CD14-positive monocyte (primary cell): Measurements from ENCODE around the gene MEX3D. TPM values are rescaled to one million over a fixed set of nuclear protein-coding genes. Genes with fewer than 3 reads are reported as not detected.

Experiments used
- DNase-seq, 3 donors: peaks; one replicate each; pipeline ENCODE4 v3.0.0-alpha.2; 2011 to 2022
- H2AFZ ChIP-seq: 2 replicates; pipeline ENCODE4 v1.6.0; 2012; ENCODE audit warnings: mild to moderate bottlenecking, low read depth, low read length, inconsistent platforms; ENCODE audit not compliant: insufficient read depth, poor library complexity, severe bottlenecking
- H3K27ac ChIP-seq, 2 donors: 1 replicate in 1 of 2; 2 replicates in 1 of 2; pipeline ENCODE4 v1.5.1; 2012 to 2013; ENCODE audit warnings: low read length in 2 of 2, control low read depth in 1 of 2, inconsistent platforms in 1 of 2, low read depth in 1 of 2, mild to moderate bottlenecking in 1 of 2
- H3K27me3 ChIP-seq, 2 donors: one replicate each; pipeline versions ENCODE4 v1.6.0 to v1.6.1; 2011 to 2013; ENCODE audit warnings: low read length in 2 of 2; ENCODE audit not compliant: control insufficient read depth in 2 of 2, insufficient read depth in 2 of 2
- H3K36me3 ChIP-seq, 2 donors: replicated peaks in 1 of 2; 1 replicate in 1 of 2; 2 replicates in 1 of 2; pipeline versions ENCODE4 v1.5.1 to v1.6.1; 2012 to 2013; ENCODE audit warnings: low read length in 2 of 2, control low read depth in 1 of 2, inconsistent platforms in 1 of 2, mild to moderate bottlenecking in 1 of 2; ENCODE audit not compliant: insufficient read depth in 2 of 2, control insufficient read depth in 1 of 2
- H3K4me1 ChIP-seq, 2 donors: 1 replicate in 1 of 2; 2 replicates in 1 of 2; pipeline versions ENCODE4 v1.5.1 to v1.6.1; 2012 to 2013; ENCODE audit warnings: low read length in 2 of 2, control low read depth in 1 of 2, inconsistent platforms in 1 of 2, mild to moderate bottlenecking in 1 of 2, moderate library complexity in 1 of 2; ENCODE audit not compliant: insufficient read depth in 2 of 2, control insufficient read depth in 1 of 2
- H3K4me2 ChIP-seq: replicated peaks from 2 replicates; pipeline ENCODE3; 2012; ENCODE audit warnings: low read length, moderate library complexity, mild to moderate bottlenecking; ENCODE audit not compliant: poor library complexity, severe bottlenecking; ENCODE audit errors: extremely low read depth
- H3K4me3 ChIP-seq, 3 experiments: fragments of 200-600 bp in 1 of 3; sonication (generic) in 1 of 3; replicated peaks in 1 of 3; 1 replicate in 2 of 3; 2 replicates in 1 of 3; pipeline ENCODE4 v1.5.1; 2011 to 2013; ENCODE audit warnings: low read length in 3 of 3, mild to moderate bottlenecking in 3 of 3, control low read depth in 2 of 3, low read depth in 2 of 3, inconsistent platforms in 1 of 3, moderate library complexity in 1 of 3
- H3K79me2 ChIP-seq: 2 replicates; pipeline ENCODE4 v1.6.0; 2012; ENCODE audit warnings: mild to moderate bottlenecking, control low read depth, inconsistent platforms, low read length, moderate library complexity; ENCODE audit not compliant: insufficient read depth
- H3K9ac ChIP-seq: 2 replicates; pipeline ENCODE4 v1.6.0; 2017; ENCODE audit warnings: low read length, mild to moderate bottlenecking; ENCODE audit not compliant: insufficient read depth, poor library complexity, severe bottlenecking
- H3K9me3 ChIP-seq, 2 donors: replicated peaks in 1 of 2; 1 replicate in 1 of 2; 2 replicates in 1 of 2; pipeline versions ENCODE4 v1.5.1 to v1.6.1; 2012 to 2013; ENCODE audit warnings: low read length in 2 of 2, control low read depth in 1 of 2; ENCODE audit not compliant: control insufficient read depth in 1 of 2, insufficient read depth in 1 of 2
- H4K20me1 ChIP-seq: 2 replicates; pipeline ENCODE4 v1.6.0; 2012; ENCODE audit warnings: mild to moderate bottlenecking, low read length, control low read depth, moderate library complexity; ENCODE audit not compliant: insufficient read depth
- H3K27ac Mint-ChIP-seq, 7 donors: one replicate each; pipeline ENCODE4 v1.8.0; 2020; ENCODE audit warnings: mild to moderate bottlenecking in 7 of 7, mixed read lengths in 7 of 7, moderate library complexity in 6 of 7, inconsistent platforms in 2 of 7
- H3K27me3 Mint-ChIP-seq, 3 donors: one replicate each; pipeline ENCODE4 v1.8.0; 2021 to 2022; ENCODE audit warnings: low read depth in 3 of 3, mild to moderate bottlenecking in 3 of 3, mixed read lengths in 3 of 3, moderate library complexity in 3 of 3, inconsistent platforms in 1 of 3
- H3K36me3 Mint-ChIP-seq, 2 donors: one replicate each; pipeline ENCODE4 v1.8.0; 2020; ENCODE audit warnings: mixed read lengths in 2 of 2, inconsistent platforms in 1 of 2, mild to moderate bottlenecking in 1 of 2
- H3K4me1 Mint-ChIP-seq: one replicate; pipeline ENCODE4 v1.8.0; 2020; ENCODE audit warnings: mild to moderate bottlenecking, mixed read lengths
- H3K4me3 Mint-ChIP-seq, 2 donors: one replicate each; pipeline ENCODE4 v1.8.0; 2020; ENCODE audit warnings: mild to moderate bottlenecking in 2 of 2, mixed read lengths in 2 of 2, moderate library complexity in 1 of 2
- H3K9me3 Mint-ChIP-seq, 7 donors: one replicate each; pipeline ENCODE4 v1.8.0; 2020 to 2022; ENCODE audit warnings: mixed read lengths in 7 of 7, mild to moderate bottlenecking in 6 of 7, moderate library complexity in 6 of 7, inconsistent platforms in 2 of 7
- WGBS: methylation state at CpG from one replicate; pipeline ENCODE4 v1.1.5; 2013; ENCODE audit warnings: missing lambda C conversion rate; ENCODE audit not compliant: insufficient coverage; 5-methylcytosine and 5-hydroxymethylcytosine counted together
- intact Hi-C, 2 donors: fragments of 100-400 bp; cut with micrococcal nuclease; formaldehyde crosslinking; loops; one replicate each; pipeline versions ENCODE4 v1.15.0 to v1.15.1; 2023
- polyA plus RNA-seq, 3 donors: library from polyadenylated mRNA; depleted of rRNA in 1 of 3; unstranded in 2 of 3; stranded (reverse) in 1 of 3; fragments of 300-500 nt in 2 of 3; fragments of >200 nt in 1 of 3; fragmentation: Illumina TruSeq in 2 of 3; gene quantifications; 1 replicate in 2 of 3; 2 replicates in 1 of 3; pipeline ENCODE4 v1.2.3, GENCODE V29; 2012 to 2021
- TF ChIP-seq, protein P1 (sequence below): fragments of 200-600 bp; IDR thresholded peaks from one replicate; pipeline ENCODE4 v1.8.0; 2022; ENCODE audit warnings: antibody characterized with exemption, mild to moderate bottlenecking

The MEX3D gene
- polyA plus RNA-seq, 3 donors: 0.08 to 1.0 (median 0.10) TPM

DNA sequence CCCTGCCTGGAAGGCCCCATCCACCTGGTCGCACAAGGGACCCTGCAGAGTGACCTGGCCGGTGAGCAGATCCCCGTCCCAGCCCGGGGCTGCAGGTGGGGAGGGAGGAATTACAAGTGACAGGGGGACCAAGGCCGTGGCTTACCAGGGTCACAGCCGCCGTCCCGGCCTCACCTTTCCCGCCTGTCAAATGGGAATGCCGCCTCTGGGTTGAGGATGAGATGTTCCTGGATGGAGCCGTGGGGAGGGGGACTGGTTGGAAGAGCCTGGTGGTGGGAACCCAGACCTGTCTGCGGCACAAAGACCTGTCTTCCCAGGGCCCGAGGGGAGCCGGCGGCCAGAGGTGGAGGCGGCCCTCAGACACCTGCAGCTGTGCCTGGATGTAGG, 38.7 kb downstream of the MEX3D start:
- Mint-ChIP-seq H3K9me3 (peaks cover 0 to 5% (median 3%) of the 10 kb centered on the region in 7 donors), H3K4me1 (peaks cover 1% of the 10 kb centered on the region), H3K4me3 (no peak overlapping the region), H3K27me3 (peaks cover 14 to 34% (median 16%) of the 10 kb centered on the region in 3 donors), H3K36me3 (peaks cover 0 to 1% of the 10 kb centered on the region in 2 donors), H3K27ac (no peak overlapping the region)
- WGBS: 92% methylated on average over 10 of the region's 16 CpGs
- H3K9me3 ChIP-seq: no peaks in the 10 kb centered on the region
- no peak for DNase-seq
- H2AFZ ChIP-seq: no peak overlapping the region
- H3K79me2 ChIP-seq: no peaks in the 10 kb centered on the region
- H3K9ac ChIP-seq: no peak overlapping the region
- no peaks in the 10 kb centered on the region for H4K20me1 ChIP-seq
- H3K27ac ChIP-seq: no peak overlapping the region
- H3K4me1 ChIP-seq: no peaks in the 10 kb centered on the region
- intact Hi-C loops: no loop called here
- no peak overlapping the region for H3K4me3 ChIP-seq
- H3K36me3 ChIP-seq: no peaks in the 10 kb centered on the region
- H3K27me3 ChIP-seq: peaks cover 4 to 10% of the 10 kb centered on the region in 2 donors
- H3K4me2 ChIP-seq: no peak overlapping the region
- TF ChIP-seq, protein P1, sequence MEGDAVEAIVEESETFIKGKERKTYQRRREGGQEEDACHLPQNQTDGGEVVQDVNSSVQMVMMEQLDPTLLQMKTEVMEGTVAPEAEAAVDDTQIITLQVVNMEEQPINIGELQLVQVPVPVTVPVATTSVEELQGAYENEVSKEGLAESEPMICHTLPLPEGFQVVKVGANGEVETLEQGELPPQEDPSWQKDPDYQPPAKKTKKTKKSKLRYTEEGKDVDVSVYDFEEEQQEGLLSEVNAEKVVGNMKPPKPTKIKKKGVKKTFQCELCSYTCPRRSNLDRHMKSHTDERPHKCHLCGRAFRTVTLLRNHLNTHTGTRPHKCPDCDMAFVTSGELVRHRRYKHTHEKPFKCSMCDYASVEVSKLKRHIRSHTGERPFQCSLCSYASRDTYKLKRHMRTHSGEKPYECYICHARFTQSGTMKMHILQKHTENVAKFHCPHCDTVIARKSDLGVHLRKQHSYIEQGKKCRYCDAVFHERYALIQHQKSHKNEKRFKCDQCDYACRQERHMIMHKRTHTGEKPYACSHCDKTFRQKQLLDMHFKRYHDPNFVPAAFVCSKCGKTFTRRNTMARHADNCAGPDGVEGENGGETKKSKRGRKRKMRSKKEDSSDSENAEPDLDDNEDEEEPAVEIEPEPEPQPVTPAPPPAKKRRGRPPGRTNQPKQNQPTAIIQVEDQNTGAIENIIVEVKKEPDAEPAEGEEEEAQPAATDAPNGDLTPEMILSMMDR: no peak

DNA sequence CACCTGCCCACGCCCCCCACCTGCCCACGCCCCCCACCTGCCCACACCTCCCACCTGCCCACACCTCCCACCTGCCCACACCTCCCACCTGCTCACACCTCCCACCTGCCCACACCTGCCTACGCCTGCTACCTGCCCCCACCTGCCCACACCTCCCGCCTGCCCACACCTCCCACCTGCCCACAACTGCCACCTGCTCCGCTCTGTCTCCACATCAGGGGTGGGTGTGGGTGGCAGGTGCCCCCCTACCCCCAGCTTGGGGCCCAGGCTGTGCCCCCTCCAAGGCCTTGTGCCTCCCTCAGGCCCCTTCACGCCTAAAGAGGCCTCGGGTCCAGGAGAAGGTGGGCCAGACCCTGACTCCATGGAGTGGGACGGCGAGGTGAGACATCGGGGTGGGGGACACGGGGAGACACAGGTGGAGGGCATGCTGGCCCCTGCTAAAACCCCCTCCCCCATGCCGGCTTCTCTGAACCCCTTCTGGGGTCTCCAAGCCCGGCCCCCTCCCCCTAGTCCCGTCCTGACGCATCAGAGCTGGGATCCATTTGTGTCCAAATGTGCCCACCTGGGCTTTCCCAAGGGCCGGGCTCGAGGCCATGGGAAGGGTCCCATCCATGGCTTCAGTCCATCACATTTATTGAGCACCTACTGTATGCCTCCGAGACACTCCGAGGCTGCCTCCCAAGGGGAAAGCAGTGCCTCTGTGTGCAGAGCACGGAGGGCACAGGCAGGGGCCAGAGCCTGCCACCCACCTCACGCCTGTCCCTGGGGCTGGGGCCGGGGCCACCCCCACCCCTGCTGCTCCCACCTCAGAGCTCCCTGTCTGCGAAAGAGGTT, 39.3 kb downstream of the MEX3D start:
- Mint-ChIP-seq H3K27ac (no peak overlapping the region), H3K4me1 (peaks cover 3% of the 10 kb centered on the region), H3K9me3 (peaks cover 0 to 7% (median 3%) of the 10 kb centered on the region in 7 donors), H3K27me3 (peaks cover 16 to 35% (median 16%) of the 10 kb centered on the region in 3 donors), H3K36me3 (peaks cover 0 to 3% of the 10 kb centered on the region in 2 donors), H3K4me3 (no peak overlapping the region)
- H3K27me3 ChIP-seq: peaks cover 5 to 12% of the 10 kb centered on the region in 2 donors
- WGBS: 86% methylated on average over 19 of the region's 23 CpGs
- no peaks in the 10 kb centered on the region for H4K20me1 ChIP-seq
- no peaks in the 10 kb centered on the region for H3K4me1 ChIP-seq
- no peak overlapping the region for H3K4me3 ChIP-seq
- no peaks in the 10 kb centered on the region for H3K9me3 ChIP-seq
- H3K9ac ChIP-seq: no peak overlapping the region
- no peak for DNase-seq
- H3K36me3 ChIP-seq: no peaks in the 10 kb centered on the region
- TF ChIP-seq, protein P1: no peak
- intact Hi-C loops: no loop called here
- H3K4me2 ChIP-seq: no peak overlapping the region
- no peaks in the 10 kb centered on the region for H3K79me2 ChIP-seq
- H3K27ac ChIP-seq: no peak overlapping the region
- H2AFZ ChIP-seq: no peak overlapping the region
